ENCODE results near the gene COA4.
A peak's percentile ranks its signal among the peaks of the same experiment; 100 is the strongest.

COA4 gene

GRCh38 chr11:73869332-73869949 lies 7.2 kb downstream of the COA4 start:
- peak; percentile 45 for DNase-seq (ENCODE audit: low read depth)
- TF ChIP-seq CTCF (conservative IDR thresholded peaks at IDR 0.05; ENCODE audit: control insufficient read depth, insufficient read depth, low read depth, low read length): no peak
- no peak overlapping the region for H3K4me3 ChIP-seq (ENCODE audit: control insufficient read depth, low read depth, low read length)

- no peak overlapping the region for H3K4me3 ChIP-seq (ENCODE audit: control insufficient read depth, low read depth, low read length)
- no peak for TF ChIP-seq CTCF (conservative IDR thresholded peaks at IDR 0.05; ENCODE audit: control insufficient read depth, insufficient read depth, low read depth, low read length)
- peak; percentile 98 for DNase-seq (ENCODE audit: low read depth)
Measured at GRCh38 chr11:73866586-73866996, 10.1 kb downstream of the COA4 start.

- peak; percentile 93 for DNase-seq (ENCODE audit: low read depth)
- no peak for TF ChIP-seq CTCF (conservative IDR thresholded peaks at IDR 0.05; ENCODE audit: control insufficient read depth, insufficient read depth, low read depth, low read length)
- H3K4me3 ChIP-seq (ENCODE audit: control insufficient read depth, low read depth, low read length): no peak overlapping the region
Measured at GRCh38 chr11:73866095-73866579, 10.5 kb downstream of the COA4 start.

GRCh38 chr11:73862986-73863385 lies 13.7 kb downstream of the COA4 start:
- no peak overlapping the region for H3K4me3 ChIP-seq (ENCODE audit: control insufficient read depth, low read depth, low read length)
- TF ChIP-seq CTCF (conservative IDR thresholded peaks at IDR 0.05; ENCODE audit: control insufficient read depth, insufficient read depth, low read depth, low read length): no peak
- no peak for DNase-seq (ENCODE audit: low read depth)

- no peak overlapping the region for H3K4me3 ChIP-seq (ENCODE audit: control insufficient read depth, low read depth, low read length)
- TF ChIP-seq CTCF (conservative IDR thresholded peaks at IDR 0.05; ENCODE audit: control insufficient read depth, insufficient read depth, low read depth, low read length): no peak
- no peak for DNase-seq (ENCODE audit: low read depth)
Measured at GRCh38 chr11:73860202-73860601, 16.4 kb downstream of the COA4 start.

- no peak overlapping the region for H3K4me3 ChIP-seq (ENCODE audit: control insufficient read depth, low read depth, low read length)
- no peak for DNase-seq (ENCODE audit: low read depth)
- TF ChIP-seq CTCF (conservative IDR thresholded peaks at IDR 0.05; ENCODE audit: control insufficient read depth, insufficient read depth, low read depth, low read length): no peak
Measured at GRCh38 chr11:73859671-73860070, 17.0 kb downstream of the COA4 start.

Data from fibroblast of mammary gland (primary cell).